Measurements from ENCODE around the gene LRRC23.

- no peak for TF ChIP-seq CTCF (IDR thresholded peaks at IDR 0.05)
- TF ChIP-seq POLR2A (IDR thresholded peaks at IDR 0.05) = no peak
- no peak for TF ChIP-seq POLR2AphosphoS5 (IDR thresholded peaks at IDR 0.05)
- TF ChIP-seq EP300 (IDR thresholded peaks at IDR 0.05) = no peak
These were observed 29.5 kb downstream of the LRRC23 start for GRCh38 chr12:6934110-6934509.

All from suprapubic skin (tissue), 4 donors.